CD14-positive monocyte (primary cell): ENCODE measurements around the gene SLC25A30. TPM values are rescaled to one million over a fixed set of nuclear protein-coding genes. Genes with fewer than 3 reads are reported as not detected.

Experiments
- DNase-seq, 3 donors: peaks; one replicate each; pipeline ENCODE4 v3.0.0-alpha.2; 2011 to 2022
- H2AFZ ChIP-seq: 2 replicates; pipeline ENCODE4 v1.6.0; 2012; ENCODE audit warnings: mild to moderate bottlenecking, low read depth, low read length, inconsistent platforms; ENCODE audit not compliant: insufficient read depth, poor library complexity, severe bottlenecking
- H3K27ac ChIP-seq, 2 donors: 1 replicate in 1 of 2; 2 replicates in 1 of 2; pipeline ENCODE4 v1.5.1; 2012 to 2013; ENCODE audit warnings: low read length in 2 of 2, control low read depth in 1 of 2, inconsistent platforms in 1 of 2, low read depth in 1 of 2, mild to moderate bottlenecking in 1 of 2
- H3K27me3 ChIP-seq, 2 donors: one replicate each; pipeline versions ENCODE4 v1.6.0 to v1.6.1; 2011 to 2013; ENCODE audit warnings: low read length in 2 of 2; ENCODE audit not compliant: control insufficient read depth in 2 of 2, insufficient read depth in 2 of 2
- H3K36me3 ChIP-seq, 2 donors: replicated peaks in 1 of 2; 1 replicate in 1 of 2; 2 replicates in 1 of 2; pipeline versions ENCODE4 v1.5.1 to v1.6.1; 2012 to 2013; ENCODE audit warnings: low read length in 2 of 2, control low read depth in 1 of 2, inconsistent platforms in 1 of 2, mild to moderate bottlenecking in 1 of 2; ENCODE audit not compliant: insufficient read depth in 2 of 2, control insufficient read depth in 1 of 2
- H3K4me1 ChIP-seq, 2 donors: 1 replicate in 1 of 2; 2 replicates in 1 of 2; pipeline versions ENCODE4 v1.5.1 to v1.6.1; 2012 to 2013; ENCODE audit warnings: low read length in 2 of 2, control low read depth in 1 of 2, inconsistent platforms in 1 of 2, mild to moderate bottlenecking in 1 of 2, moderate library complexity in 1 of 2; ENCODE audit not compliant: insufficient read depth in 2 of 2, control insufficient read depth in 1 of 2
- H3K4me2 ChIP-seq: replicated peaks from 2 replicates; pipeline ENCODE3; 2012; ENCODE audit warnings: low read length, moderate library complexity, mild to moderate bottlenecking; ENCODE audit not compliant: poor library complexity, severe bottlenecking; ENCODE audit errors: extremely low read depth
- H3K4me3 ChIP-seq, 3 experiments: fragments of 200-600 bp in 1 of 3; sonication (generic) in 1 of 3; replicated peaks in 1 of 3; 1 replicate in 2 of 3; 2 replicates in 1 of 3; pipeline ENCODE4 v1.5.1; 2011 to 2013; ENCODE audit warnings: low read length in 3 of 3, mild to moderate bottlenecking in 3 of 3, control low read depth in 2 of 3, low read depth in 2 of 3, inconsistent platforms in 1 of 3, moderate library complexity in 1 of 3
- H3K79me2 ChIP-seq: 2 replicates; pipeline ENCODE4 v1.6.0; 2012; ENCODE audit warnings: mild to moderate bottlenecking, control low read depth, inconsistent platforms, low read length, moderate library complexity; ENCODE audit not compliant: insufficient read depth
- H3K9ac ChIP-seq: 2 replicates; pipeline ENCODE4 v1.6.0; 2017; ENCODE audit warnings: low read length, mild to moderate bottlenecking; ENCODE audit not compliant: insufficient read depth, poor library complexity, severe bottlenecking
- H3K9me3 ChIP-seq, 2 donors: replicated peaks in 1 of 2; 1 replicate in 1 of 2; 2 replicates in 1 of 2; pipeline versions ENCODE4 v1.5.1 to v1.6.1; 2012 to 2013; ENCODE audit warnings: low read length in 2 of 2, control low read depth in 1 of 2; ENCODE audit not compliant: control insufficient read depth in 1 of 2, insufficient read depth in 1 of 2
- H4K20me1 ChIP-seq: 2 replicates; pipeline ENCODE4 v1.6.0; 2012; ENCODE audit warnings: mild to moderate bottlenecking, low read length, control low read depth, moderate library complexity; ENCODE audit not compliant: insufficient read depth
- H3K27ac Mint-ChIP-seq, 7 donors: one replicate each; pipeline ENCODE4 v1.8.0; 2020; ENCODE audit warnings: mild to moderate bottlenecking in 7 of 7, mixed read lengths in 7 of 7, moderate library complexity in 6 of 7, inconsistent platforms in 2 of 7
- H3K27me3 Mint-ChIP-seq, 3 donors: one replicate each; pipeline ENCODE4 v1.8.0; 2021 to 2022; ENCODE audit warnings: low read depth in 3 of 3, mild to moderate bottlenecking in 3 of 3, mixed read lengths in 3 of 3, moderate library complexity in 3 of 3, inconsistent platforms in 1 of 3
- H3K36me3 Mint-ChIP-seq, 2 donors: one replicate each; pipeline ENCODE4 v1.8.0; 2020; ENCODE audit warnings: mixed read lengths in 2 of 2, inconsistent platforms in 1 of 2, mild to moderate bottlenecking in 1 of 2
- H3K4me1 Mint-ChIP-seq: one replicate; pipeline ENCODE4 v1.8.0; 2020; ENCODE audit warnings: mild to moderate bottlenecking, mixed read lengths
- H3K4me3 Mint-ChIP-seq, 2 donors: one replicate each; pipeline ENCODE4 v1.8.0; 2020; ENCODE audit warnings: mild to moderate bottlenecking in 2 of 2, mixed read lengths in 2 of 2, moderate library complexity in 1 of 2
- H3K9me3 Mint-ChIP-seq, 7 donors: one replicate each; pipeline ENCODE4 v1.8.0; 2020 to 2022; ENCODE audit warnings: mixed read lengths in 7 of 7, mild to moderate bottlenecking in 6 of 7, moderate library complexity in 6 of 7, inconsistent platforms in 2 of 7
- WGBS: methylation state at CpG from one replicate; pipeline ENCODE4 v1.1.5; 2013; ENCODE audit warnings: missing lambda C conversion rate; ENCODE audit not compliant: insufficient coverage; 5-methylcytosine and 5-hydroxymethylcytosine counted together
- intact Hi-C, 2 donors: fragments of 100-400 bp; cut with micrococcal nuclease; formaldehyde crosslinking; loops; one replicate each; pipeline versions ENCODE4 v1.15.0 to v1.15.1; 2023
- polyA plus RNA-seq, 3 donors: library from polyadenylated mRNA; depleted of rRNA in 1 of 3; unstranded in 2 of 3; stranded (reverse) in 1 of 3; fragments of 300-500 nt in 2 of 3; fragments of >200 nt in 1 of 3; fragmentation: Illumina TruSeq in 2 of 3; gene quantifications; 1 replicate in 2 of 3; 2 replicates in 1 of 3; pipeline ENCODE4 v1.2.3, GENCODE V29; 2012 to 2021
- TF ChIP-seq, protein P1 (sequence below): fragments of 200-600 bp; IDR thresholded peaks from one replicate; pipeline ENCODE4 v1.8.0; 2022; ENCODE audit warnings: antibody characterized with exemption, mild to moderate bottlenecking

SLC25A30 gene
- polyA plus RNA-seq, 3 donors: 0.92 to 14.0 (median 2.3) TPM

DNA sequence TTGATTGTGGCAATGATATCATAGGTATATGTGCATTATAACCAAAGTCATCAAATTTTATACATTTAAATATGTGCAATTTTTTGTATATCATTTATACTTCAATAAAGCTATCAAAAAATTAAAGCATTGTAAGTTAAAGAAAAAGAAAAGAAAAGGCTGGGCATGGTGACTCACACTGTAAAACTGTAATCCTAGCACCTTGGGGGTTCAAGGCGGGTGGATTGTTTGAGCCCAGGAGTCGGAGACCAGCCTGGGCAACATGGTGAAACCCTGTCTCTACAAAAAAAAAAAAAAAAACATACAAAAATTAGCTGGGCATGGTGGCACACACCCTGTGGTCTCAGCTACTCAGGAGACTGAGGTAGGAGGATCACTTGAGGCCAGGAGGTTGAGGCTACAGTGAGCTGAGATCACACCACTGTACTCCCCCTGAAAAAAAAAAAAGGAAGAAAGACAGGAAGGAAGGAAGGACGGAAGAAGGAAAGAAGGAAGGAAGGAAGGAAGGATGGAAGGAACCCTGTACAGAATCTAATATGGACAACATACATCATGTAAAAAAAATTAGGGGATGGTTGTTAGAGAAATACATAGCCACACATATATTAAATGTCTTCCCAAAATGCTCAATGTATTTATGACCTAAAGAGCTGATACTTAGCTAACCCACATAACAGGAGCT lies 21.7 kb upstream of the SLC25A30 start:
- H3K4me1 Mint-ChIP-seq: peaks cover 13% of the 10 kb centered on the region
- WGBS: no CpG with 5 or more reads among the region's 3 CpGs
- H3K79me2 ChIP-seq: no peaks in the 10 kb centered on the region
- no peak overlapping the region for H3K9ac ChIP-seq
- no peak overlapping the region for H3K27ac ChIP-seq
- no peaks in the 10 kb centered on the region for H3K36me3 ChIP-seq
- intact Hi-C loops: no loop called here
- peaks cover 0 to 3% (median 0%) of the 10 kb centered on the region in 3 donors for H3K27me3 Mint-ChIP-seq
- H3K4me1 ChIP-seq: peaks cover 0 to 4% of the 10 kb centered on the region in 2 donors
- no peaks in the 10 kb centered on the region for H4K20me1 ChIP-seq
- no peak overlapping the region for H3K4me2 ChIP-seq
- no peak overlapping the region for H3K4me3 ChIP-seq
- no peaks in the 10 kb centered on the region for H3K36me3 Mint-ChIP-seq
- H3K9me3 ChIP-seq: no peaks in the 10 kb centered on the region
- peaks cover 0 to 3% (median 0%) of the 10 kb centered on the region in 7 donors for H3K9me3 Mint-ChIP-seq
- no peak for DNase-seq
- H2AFZ ChIP-seq: no peak overlapping the region
- TF ChIP-seq, protein P1, sequence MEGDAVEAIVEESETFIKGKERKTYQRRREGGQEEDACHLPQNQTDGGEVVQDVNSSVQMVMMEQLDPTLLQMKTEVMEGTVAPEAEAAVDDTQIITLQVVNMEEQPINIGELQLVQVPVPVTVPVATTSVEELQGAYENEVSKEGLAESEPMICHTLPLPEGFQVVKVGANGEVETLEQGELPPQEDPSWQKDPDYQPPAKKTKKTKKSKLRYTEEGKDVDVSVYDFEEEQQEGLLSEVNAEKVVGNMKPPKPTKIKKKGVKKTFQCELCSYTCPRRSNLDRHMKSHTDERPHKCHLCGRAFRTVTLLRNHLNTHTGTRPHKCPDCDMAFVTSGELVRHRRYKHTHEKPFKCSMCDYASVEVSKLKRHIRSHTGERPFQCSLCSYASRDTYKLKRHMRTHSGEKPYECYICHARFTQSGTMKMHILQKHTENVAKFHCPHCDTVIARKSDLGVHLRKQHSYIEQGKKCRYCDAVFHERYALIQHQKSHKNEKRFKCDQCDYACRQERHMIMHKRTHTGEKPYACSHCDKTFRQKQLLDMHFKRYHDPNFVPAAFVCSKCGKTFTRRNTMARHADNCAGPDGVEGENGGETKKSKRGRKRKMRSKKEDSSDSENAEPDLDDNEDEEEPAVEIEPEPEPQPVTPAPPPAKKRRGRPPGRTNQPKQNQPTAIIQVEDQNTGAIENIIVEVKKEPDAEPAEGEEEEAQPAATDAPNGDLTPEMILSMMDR: no peak
- H3K4me3 Mint-ChIP-seq: no peak overlapping the region
- H3K27me3 ChIP-seq: no peaks in the 10 kb centered on the region
- peak overlapping the region in 1 of 7 donors; percentile 27 for H3K27ac Mint-ChIP-seq

DNA sequence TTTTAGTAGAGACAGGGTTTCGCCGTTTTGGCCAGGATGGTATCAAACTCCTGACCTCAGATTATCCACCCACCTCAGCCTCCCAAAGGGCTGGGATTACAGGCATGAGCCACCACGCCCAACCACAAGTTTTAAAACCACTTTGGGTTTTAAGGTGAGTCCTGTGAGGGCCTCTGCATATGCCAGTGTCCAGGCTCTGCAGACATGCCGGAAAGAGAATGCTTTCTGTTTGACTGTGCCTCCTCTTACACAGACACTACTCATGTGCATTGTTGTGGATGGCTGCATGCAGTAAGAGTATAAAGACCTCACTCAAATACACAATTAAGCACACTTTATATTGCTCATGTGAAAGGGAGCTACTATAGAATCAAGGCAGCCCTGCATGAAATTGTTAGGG lies 20.8 kb upstream of the SLC25A30 start:
- Histone ChIP-seq H3K79me2 (no peaks in the 10 kb centered on the region), H3K4me2 (no peak overlapping the region), H3K27ac (no peak overlapping the region), H3K4me1 (peaks cover 0 to 4% of the 10 kb centered on the region in 2 donors), H3K27me3 (no peaks in the 10 kb centered on the region), H3K4me3 (no peak overlapping the region), H2AFZ (no peak overlapping the region), H4K20me1 (no peaks in the 10 kb centered on the region), H3K9ac (no peak overlapping the region), H3K36me3 (no peaks in the 10 kb centered on the region), H3K9me3 (no peaks in the 10 kb centered on the region)
- Mint-ChIP-seq H3K4me3 (no peak overlapping the region), H3K36me3 (no peaks in the 10 kb centered on the region), H3K27ac (no peak overlapping the region), H3K4me1 (peaks cover 13% of the 10 kb centered on the region), H3K27me3 (peaks cover 0 to 3% (median 0%) of the 10 kb centered on the region in 3 donors), H3K9me3 (peaks cover 0 to 3% (median 0%) of the 10 kb centered on the region in 7 donors)
- intact Hi-C loops: no loop called here
- DNase-seq: no peak
- WGBS: no CpG with 5 or more reads among the region's 4 CpGs
- TF ChIP-seq, protein P1: no peak
